ENCODE data around the gene SMIM33. TPM values are rescaled to one million over a fixed set of nuclear protein-coding genes. Genes with fewer than 3 reads are reported as not detected.

The SMIM33 gene
- total and polyA plus RNA-seq, 9 of the 15 experiments (the other 6 are each of a cell fraction or from before 2014, with no cell fraction given) = not detected

- no peak for TF ChIP-seq NKRF (IDR thresholded peaks at IDR 0.05; ENCODE audit: borderline replicate concordance)
- no peak for TF ChIP-seq SAP30 (IDR thresholded peaks at IDR 0.05; ENCODE audit: borderline replicate concordance, insufficient read depth, low read depth, low read length, poor library complexity, severe bottlenecking)
- no peak for TF ChIP-seq MTA1 (IDR thresholded peaks at IDR 0.05; ENCODE audit: borderline replicate concordance)
- no peak for TF ChIP-seq BRCA1 (IDR thresholded peaks at IDR 0.05)
- no peak for TF ChIP-seq BRCA1 (CRISPR knock-in tag; IDR thresholded peaks at IDR 0.05)
- peak; percentile 84 to 96 (median 91) for TF ChIP-seq CTCF (IDR thresholded peaks at IDR 0.05 in 2 of 3, conservative IDR thresholded peaks at IDR 0.05 in 1 of 3; ENCODE audit: insufficient read depth in 2 of 3, low read depth in 1 of 3, low read length in 3 of 3)
- TF ChIP-seq, protein P1, sequence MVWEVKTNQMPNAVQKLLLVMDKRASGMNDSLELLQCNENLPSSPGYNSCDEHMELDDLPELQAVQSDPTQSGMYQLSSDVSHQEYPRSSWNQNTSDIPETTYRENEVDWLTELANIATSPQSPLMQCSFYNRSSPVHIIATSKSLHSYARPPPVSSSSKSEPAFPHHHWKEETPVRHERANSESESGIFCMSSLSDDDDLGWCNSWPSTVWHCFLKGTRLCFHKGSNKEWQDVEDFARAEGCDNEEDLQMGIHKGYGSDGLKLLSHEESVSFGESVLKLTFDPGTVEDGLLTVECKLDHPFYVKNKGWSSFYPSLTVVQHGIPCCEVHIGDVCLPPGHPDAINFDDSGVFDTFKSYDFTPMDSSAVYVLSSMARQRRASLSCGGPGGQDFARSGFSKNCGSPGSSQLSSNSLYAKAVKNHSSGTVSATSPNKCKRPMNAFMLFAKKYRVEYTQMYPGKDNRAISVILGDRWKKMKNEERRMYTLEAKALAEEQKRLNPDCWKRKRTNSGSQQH (CRISPR knock-in tag; IDR thresholded peaks at IDR 0.05) = no peak
- TF ChIP-seq KLF10 (CRISPR knock-in tag; IDR thresholded peaks at IDR 0.05) = no peak
- TF ChIP-seq ZNF717 (CRISPR knock-in tag; IDR thresholded peaks at IDR 0.05) = no peak
- TF ChIP-seq CREB1 (IDR thresholded peaks at IDR 0.05) = no peak
- no peak for TF ChIP-seq CREB1 (CRISPR knock-in tag; IDR thresholded peaks at IDR 0.05)
- no peak for TF ChIP-seq PHB (CRISPR knock-in tag; IDR thresholded peaks at IDR 0.05)
- TF ChIP-seq, protein P2, sequence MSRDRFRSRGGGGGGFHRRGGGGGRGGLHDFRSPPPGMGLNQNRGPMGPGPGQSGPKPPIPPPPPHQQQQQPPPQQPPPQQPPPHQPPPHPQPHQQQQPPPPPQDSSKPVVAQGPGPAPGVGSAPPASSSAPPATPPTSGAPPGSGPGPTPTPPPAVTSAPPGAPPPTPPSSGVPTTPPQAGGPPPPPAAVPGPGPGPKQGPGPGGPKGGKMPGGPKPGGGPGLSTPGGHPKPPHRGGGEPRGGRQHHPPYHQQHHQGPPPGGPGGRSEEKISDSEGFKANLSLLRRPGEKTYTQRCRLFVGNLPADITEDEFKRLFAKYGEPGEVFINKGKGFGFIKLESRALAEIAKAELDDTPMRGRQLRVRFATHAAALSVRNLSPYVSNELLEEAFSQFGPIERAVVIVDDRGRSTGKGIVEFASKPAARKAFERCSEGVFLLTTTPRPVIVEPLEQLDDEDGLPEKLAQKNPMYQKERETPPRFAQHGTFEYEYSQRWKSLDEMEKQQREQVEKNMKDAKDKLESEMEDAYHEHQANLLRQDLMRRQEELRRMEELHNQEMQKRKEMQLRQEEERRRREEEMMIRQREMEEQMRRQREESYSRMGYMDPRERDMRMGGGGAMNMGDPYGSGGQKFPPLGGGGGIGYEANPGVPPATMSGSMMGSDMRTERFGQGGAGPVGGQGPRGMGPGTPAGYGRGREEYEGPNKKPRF (IDR thresholded peaks at IDR 0.05; ENCODE audit: low read depth, low read length) = no peak
- TF ChIP-seq, protein P3, sequence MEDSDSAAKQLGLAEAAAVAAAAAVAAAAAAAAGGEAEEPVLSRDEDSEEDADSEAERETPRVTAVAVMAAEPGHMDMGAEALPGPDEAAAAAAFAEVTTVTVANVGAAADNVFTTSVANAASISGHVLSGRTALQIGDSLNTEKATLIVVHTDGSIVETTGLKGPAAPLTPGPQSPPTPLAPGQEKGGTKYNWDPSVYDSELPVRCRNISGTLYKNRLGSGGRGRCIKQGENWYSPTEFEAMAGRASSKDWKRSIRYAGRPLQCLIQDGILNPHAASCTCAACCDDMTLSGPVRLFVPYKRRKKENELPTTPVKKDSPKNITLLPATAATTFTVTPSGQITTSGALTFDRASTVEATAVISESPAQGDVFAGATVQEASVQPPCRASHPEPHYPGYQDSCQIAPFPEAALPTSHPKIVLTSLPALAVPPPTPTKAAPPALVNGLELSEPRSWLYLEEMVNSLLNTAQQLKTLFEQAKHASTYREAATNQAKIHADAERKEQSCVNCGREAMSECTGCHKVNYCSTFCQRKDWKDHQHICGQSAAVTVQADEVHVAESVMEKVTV (CRISPR knock-in tag; IDR thresholded peaks at IDR 0.05) = peak; percentile 96
Measured at GRCh38 chr5:139422307-139422893, 48.4 kb upstream of the SMIM33 start (continued).

Measured in K562 (cell line).